SK-N-SH treated with all-trans-retinoic acid at 6 μM for 48 hours (cell line): ENCODE data around the gene AKAP8.

Experiments used
- ATAC-seq: fragments of 200-7000 bp; cut with Tn5 transposase; 3 replicates; pipeline ENCODE4 v1.9.1; 2020; ENCODE audit warnings: mild to moderate bottlenecking, moderate library complexity
- ARNTL ChIP-seq: fragments of 450-650 bp; formaldehyde crosslinking; IDR thresholded peaks from 2 replicates; pipeline ENCODE4 v1.5.0; 2020; ENCODE audit warnings: low read depth, mild to moderate bottlenecking, moderate library complexity, borderline replicate concordance
- BACH2 ChIP-seq: fragments of 250-450 bp; sonication (Bioruptor Pico); IDR thresholded peaks from 2 replicates; pipeline ENCODE4 v1.9.0; 2021; ENCODE audit warnings: mild to moderate bottlenecking, borderline replicate concordance
- CSDC2 ChIP-seq: fragments of 250-450 bp; sonication (Bioruptor Pico); IDR thresholded peaks from 2 replicates; pipeline ENCODE4 v1.5.0; 2020; ENCODE audit warnings: mild to moderate bottlenecking, moderate library complexity
- ESRRG ChIP-seq: fragments of 250-450 bp; sonication (Bioruptor Pico); IDR thresholded peaks from 2 replicates; pipeline ENCODE4 v1.6.1; 2021; ENCODE audit warnings: mild to moderate bottlenecking
- GLIS3 ChIP-seq: fragments of 250-450 bp; sonication (Bioruptor Pico); IDR thresholded peaks from 2 replicates; pipeline ENCODE4 v1.5.0; 2020; ENCODE audit warnings: mild to moderate bottlenecking, moderate library complexity
- ISL1 ChIP-seq: fragments of 250-450 bp; sonication (Bioruptor Pico); IDR thresholded peaks from 2 replicates; pipeline ENCODE4 v2.1.2; 2022; ENCODE audit warnings: mild to moderate bottlenecking, moderate library complexity
- OSR1 ChIP-seq: fragments of 250-450 bp; sonication (Bioruptor Pico); IDR thresholded peaks from 2 replicates; pipeline ENCODE4 v1.8.0; 2022; ENCODE audit warnings: moderate library complexity, mild to moderate bottlenecking, inconsistent platforms
- PPARA ChIP-seq: fragments of 250-450 bp; sonication (Bioruptor Pico); IDR thresholded peaks from 2 replicates; pipeline ENCODE4 v1.5.0; 2020; ENCODE audit warnings: mild to moderate bottlenecking, borderline replicate concordance
- RARB ChIP-seq: fragments of 250-450 bp; sonication (Bioruptor Pico); IDR thresholded peaks from 2 replicates; pipeline ENCODE4 v1.8.0; 2021; ENCODE audit warnings: mild to moderate bottlenecking, moderate library complexity
- SNAI2 ChIP-seq: fragments of 250-450 bp; sonication (Bioruptor Pico); IDR thresholded peaks from 2 replicates; pipeline ENCODE4 v1.5.0; 2020; ENCODE audit warnings: mild to moderate bottlenecking, moderate library complexity
- TCF4 ChIP-seq: fragments of 250-450 bp; sonication (Bioruptor Pico); IDR thresholded peaks from 2 replicates; pipeline ENCODE4 v1.8.0; 2021; ENCODE audit warnings: mild to moderate bottlenecking, moderate library complexity, borderline replicate concordance
- TOX ChIP-seq: fragments of 250-450 bp; sonication (Bioruptor Pico); IDR thresholded peaks from 2 replicates; pipeline ENCODE4 v1.8.0; 2021; ENCODE audit warnings: mild to moderate bottlenecking, moderate library complexity, borderline replicate concordance
- ZFP3 ChIP-seq: fragments of 250-450 bp; sonication (Bioruptor Pico); IDR thresholded peaks from 2 replicates; pipeline ENCODE4 v1.5.0; 2020; ENCODE audit warnings: mild to moderate bottlenecking, moderate library complexity
- ZFP30 ChIP-seq: fragments of 450-650 bp; formaldehyde crosslinking; IDR thresholded peaks from 2 replicates; pipeline ENCODE4 v1.5.0; 2022; ENCODE audit warnings: mild to moderate bottlenecking, moderate library complexity
- ZNF565 ChIP-seq: fragments of 450-650 bp; formaldehyde crosslinking; conservative IDR thresholded peaks from 2 replicates; pipeline ENCODE4 v1.5.0; 2020; ENCODE audit warnings: low read depth, mild to moderate bottlenecking, moderate library complexity
- ZNF70 ChIP-seq: fragments of 450-650 bp; formaldehyde crosslinking; IDR thresholded peaks from 2 replicates; pipeline ENCODE4 v1.5.0; 2020; ENCODE audit warnings: mild to moderate bottlenecking, moderate library complexity
- ZNF8 ChIP-seq: fragments of 450-650 bp; formaldehyde crosslinking; IDR thresholded peaks from 2 replicates; pipeline ENCODE4 v1.5.0; 2020; ENCODE audit warnings: mild to moderate bottlenecking, moderate library complexity
- TF ChIP-seq, protein P1 (sequence below): fragments of 250-450 bp; sonication (Bioruptor Pico); IDR thresholded peaks from 2 replicates; pipeline ENCODE4 v1.5.1; 2020; ENCODE audit warnings: low read depth, mild to moderate bottlenecking, moderate library complexity
- TF ChIP-seq, protein P2 (sequence below): fragments of 250-450 bp; sonication (Bioruptor Pico); IDR thresholded peaks from 2 replicates; pipeline ENCODE4 v1.8.0; 2020; ENCODE audit warnings: mild to moderate bottlenecking, moderate library complexity, borderline replicate concordance
- TF ChIP-seq, protein P3 (sequence below): fragments of 250-450 bp; sonication (Bioruptor Pico); IDR thresholded peaks from 2 replicates; pipeline ENCODE4 v1.8.0; 2021; ENCODE audit warnings: low read depth, mild to moderate bottlenecking, moderate library complexity, borderline replicate concordance
- TF ChIP-seq, protein P4 (sequence below): fragments of 250-450 bp; sonication (Bioruptor Pico); IDR thresholded peaks from 2 replicates; pipeline ENCODE4 v1.5.0; 2020; ENCODE audit warnings: mild to moderate bottlenecking, moderate library complexity

Gene AKAP8

DNA sequence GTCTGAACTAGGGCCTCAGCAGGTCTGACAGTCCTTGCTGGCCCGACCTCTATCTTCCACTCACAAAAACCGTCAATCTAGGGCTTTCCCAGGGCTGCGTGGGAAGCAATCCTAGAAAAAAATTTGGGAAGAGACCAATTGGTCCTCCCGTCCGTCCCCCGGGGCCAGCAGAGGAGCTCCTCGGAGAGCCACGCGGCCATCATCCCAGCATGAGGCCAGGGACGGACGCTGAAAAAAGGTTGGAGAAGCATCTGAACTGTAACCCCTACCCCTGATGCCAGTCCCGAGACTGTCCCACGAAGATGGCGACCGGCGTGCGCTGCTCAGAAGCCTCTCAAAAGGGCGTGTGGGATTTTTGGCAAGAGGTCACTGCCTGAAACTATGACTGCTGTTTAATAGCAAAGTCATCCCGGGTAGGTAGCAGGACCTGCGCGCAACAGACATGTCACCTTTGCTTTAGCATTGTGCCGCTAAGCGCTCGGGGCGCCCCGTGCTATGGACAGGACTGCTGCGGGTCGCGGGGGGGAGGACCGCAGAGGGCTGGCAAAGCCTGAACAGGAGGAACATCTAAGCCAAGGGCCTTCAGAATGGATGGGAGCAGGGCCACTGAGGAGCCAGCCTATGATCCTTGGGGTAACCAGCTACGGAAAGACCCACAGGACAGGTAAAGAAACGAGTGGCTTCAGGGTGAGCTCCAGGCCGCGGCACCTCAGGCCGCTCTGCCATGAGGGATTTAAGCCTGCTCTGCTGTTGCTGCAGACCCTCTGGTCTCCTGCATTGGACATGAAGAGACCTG, 10.6 kb downstream of the AKAP8 start:
- TF ChIP-seq TCF4 = no peak
- TF ChIP-seq OSR1 (CRISPR knock-in tag) = no peak
- no peak for TF ChIP-seq ZNF8 (CRISPR knock-in tag)
- TF ChIP-seq SNAI2 (CRISPR knock-in tag) = no peak
- no peak for TF ChIP-seq GLIS3
- no peak for TF ChIP-seq ZNF565 (CRISPR knock-in tag)
- no peak for TF ChIP-seq PPARA
- no peak for TF ChIP-seq ISL1 (CRISPR knock-in tag)
- no peak for TF ChIP-seq ARNTL (CRISPR knock-in tag)
- no peak for TF ChIP-seq ZFP3
- no peak for TF ChIP-seq TOX (CRISPR knock-in tag)
- TF ChIP-seq, protein P1, sequence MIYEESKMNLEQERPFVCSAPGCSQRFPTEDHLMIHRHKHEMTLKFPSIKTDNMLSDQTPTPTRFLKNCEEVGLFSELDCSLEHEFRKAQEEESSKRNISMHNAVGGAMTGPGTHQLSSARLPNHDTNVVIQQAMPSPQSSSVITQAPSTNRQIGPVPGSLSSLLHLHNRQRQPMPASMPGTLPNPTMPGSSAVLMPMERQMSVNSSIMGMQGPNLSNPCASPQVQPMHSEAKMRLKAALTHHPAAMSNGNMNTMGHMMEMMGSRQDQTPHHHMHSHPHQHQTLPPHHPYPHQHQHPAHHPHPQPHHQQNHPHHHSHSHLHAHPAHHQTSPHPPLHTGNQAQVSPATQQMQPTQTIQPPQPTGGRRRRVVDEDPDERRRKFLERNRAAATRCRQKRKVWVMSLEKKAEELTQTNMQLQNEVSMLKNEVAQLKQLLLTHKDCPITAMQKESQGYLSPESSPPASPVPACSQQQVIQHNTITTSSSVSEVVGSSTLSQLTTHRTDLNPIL (CRISPR knock-in tag) = no peak
- no peak for TF ChIP-seq CSDC2
- TF ChIP-seq, protein P2, sequence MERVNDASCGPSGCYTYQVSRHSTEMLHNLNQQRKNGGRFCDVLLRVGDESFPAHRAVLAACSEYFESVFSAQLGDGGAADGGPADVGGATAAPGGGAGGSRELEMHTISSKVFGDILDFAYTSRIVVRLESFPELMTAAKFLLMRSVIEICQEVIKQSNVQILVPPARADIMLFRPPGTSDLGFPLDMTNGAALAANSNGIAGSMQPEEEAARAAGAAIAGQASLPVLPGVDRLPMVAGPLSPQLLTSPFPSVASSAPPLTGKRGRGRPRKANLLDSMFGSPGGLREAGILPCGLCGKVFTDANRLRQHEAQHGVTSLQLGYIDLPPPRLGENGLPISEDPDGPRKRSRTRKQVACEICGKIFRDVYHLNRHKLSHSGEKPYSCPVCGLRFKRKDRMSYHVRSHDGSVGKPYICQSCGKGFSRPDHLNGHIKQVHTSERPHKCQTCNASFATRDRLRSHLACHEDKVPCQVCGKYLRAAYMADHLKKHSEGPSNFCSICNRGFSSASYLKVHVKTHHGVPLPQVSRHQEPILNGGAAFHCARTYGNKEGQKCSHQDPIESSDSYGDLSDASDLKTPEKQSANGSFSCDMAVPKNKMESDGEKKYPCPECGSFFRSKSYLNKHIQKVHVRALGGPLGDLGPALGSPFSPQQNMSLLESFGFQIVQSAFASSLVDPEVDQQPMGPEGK = no peak
- no peak for TF ChIP-seq ESRRG (CRISPR knock-in tag)
- no peak for TF ChIP-seq RARB (CRISPR knock-in tag)
- ATAC-seq = no peak

DNA sequence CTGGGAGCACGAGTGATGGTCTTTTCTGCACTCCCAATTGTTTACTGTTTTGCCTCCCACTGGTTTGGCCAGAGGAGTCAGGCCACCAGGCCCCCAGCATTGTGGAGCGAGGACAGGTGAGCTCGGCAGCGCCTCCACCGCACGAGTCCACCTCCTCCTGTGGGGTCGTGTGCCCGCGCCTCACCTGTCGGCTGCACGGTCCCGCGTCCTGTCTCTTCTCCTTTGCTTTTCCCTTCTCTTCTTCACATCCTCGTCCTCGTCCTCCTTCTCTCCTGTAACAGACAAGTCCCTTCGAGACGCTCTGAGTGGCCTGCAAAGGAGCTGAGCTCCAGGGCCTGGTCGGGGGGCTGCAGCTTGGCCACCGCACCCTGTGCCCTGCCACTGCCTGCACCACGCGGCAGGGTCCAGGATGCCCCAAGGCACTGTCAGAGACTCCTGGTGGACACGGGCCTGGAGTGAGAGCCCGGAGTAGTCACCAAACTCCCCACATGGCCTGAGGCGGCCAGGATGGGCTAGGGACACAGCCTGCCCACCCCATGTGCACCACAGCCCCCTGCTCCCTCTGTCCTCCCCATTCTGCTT, 11.4 kb downstream of the AKAP8 start:
- no peak; the same call in 2 of the 3 replicates for ATAC-seq

DNA sequence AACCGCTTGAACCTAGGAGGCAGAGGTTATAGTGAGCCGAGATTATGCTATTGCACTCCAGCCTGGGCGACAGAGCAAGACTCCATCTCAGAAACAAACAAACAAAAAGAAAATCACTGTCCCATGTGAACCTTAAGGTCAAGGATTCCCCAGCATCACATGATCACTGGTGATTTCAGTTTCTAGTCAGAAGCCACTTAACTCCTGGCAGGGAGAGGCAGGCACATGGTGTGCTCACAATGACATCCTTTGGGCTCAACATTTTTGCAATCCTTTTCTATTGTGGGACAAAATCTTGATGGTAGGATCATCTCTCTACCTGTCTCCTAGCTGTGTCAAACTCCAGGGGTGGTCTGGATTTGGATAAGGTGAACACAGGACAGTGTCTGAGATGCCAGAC, 12.1 kb downstream of the AKAP8 start:
- no peak for TF ChIP-seq PPARA
- no peak for ATAC-seq

More for the DNA sequence above, 11.4 kb downstream of the AKAP8 start:
- TF ChIP-seq ZNF8 (CRISPR knock-in tag) (no peak), BACH2 (no peak), ESRRG (CRISPR knock-in tag) (no peak), PPARA (no peak), ZFP30 (CRISPR knock-in tag) (no peak), ZFP3 (no peak), TOX (CRISPR knock-in tag) (no peak)
- TF ChIP-seq, protein P1 (CRISPR knock-in tag) = no peak
- TF ChIP-seq, protein P3, sequence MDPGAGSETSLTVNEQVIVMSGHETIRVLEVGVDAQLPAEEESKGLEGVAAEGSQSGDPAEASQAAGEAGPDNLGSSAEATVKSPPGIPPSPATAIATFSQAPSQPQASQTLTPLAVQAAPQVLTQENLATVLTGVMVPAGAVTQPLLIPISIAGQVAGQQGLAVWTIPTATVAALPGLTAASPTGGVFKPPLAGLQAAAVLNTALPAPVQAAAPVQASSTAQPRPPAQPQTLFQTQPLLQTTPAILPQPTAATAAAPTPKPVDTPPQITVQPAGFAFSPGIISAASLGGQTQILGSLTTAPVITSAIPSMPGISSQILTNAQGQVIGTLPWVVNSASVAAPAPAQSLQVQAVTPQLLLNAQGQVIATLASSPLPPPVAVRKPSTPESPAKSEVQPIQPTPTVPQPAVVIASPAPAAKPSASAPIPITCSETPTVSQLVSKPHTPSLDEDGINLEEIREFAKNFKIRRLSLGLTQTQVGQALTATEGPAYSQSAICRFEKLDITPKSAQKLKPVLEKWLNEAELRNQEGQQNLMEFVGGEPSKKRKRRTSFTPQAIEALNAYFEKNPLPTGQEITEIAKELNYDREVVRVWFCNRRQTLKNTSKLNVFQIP (CRISPR knock-in tag) = no peak
- TF ChIP-seq, all 23 proteins: peak for 0

DNA sequence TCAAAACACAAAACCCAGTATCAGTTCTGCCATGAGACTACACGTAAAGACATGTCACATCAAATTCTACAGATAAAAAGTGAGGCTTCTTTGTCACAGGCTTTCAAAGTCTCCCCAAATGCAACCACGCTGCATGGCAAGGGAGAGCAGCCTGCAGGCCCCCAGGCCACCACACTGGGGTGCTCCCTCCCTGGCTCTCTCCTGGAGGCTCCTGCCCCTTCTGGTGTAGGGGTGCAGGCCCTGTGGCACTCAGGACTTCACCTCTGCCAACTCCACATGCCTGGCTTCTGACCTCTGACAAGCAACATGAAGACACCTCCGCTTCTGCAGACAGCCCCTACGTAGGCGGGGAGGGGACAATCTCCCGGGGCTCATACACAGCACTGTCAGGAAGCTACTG, 14.3 kb downstream of the AKAP8 start:
- no peak for ATAC-seq
- no peak for TF ChIP-seq RARB (CRISPR knock-in tag)
- TF ChIP-seq OSR1 (CRISPR knock-in tag) = no peak
- no peak for TF ChIP-seq TCF4
- TF ChIP-seq TOX (CRISPR knock-in tag) = no peak
- TF ChIP-seq PPARA = no peak
- TF ChIP-seq, protein P3 (CRISPR knock-in tag) = no peak
- no peak for TF ChIP-seq ZNF70 (CRISPR knock-in tag)
- no peak for TF ChIP-seq GLIS3
- TF ChIP-seq, protein P2 = no peak
- no peak for TF ChIP-seq CSDC2
- TF ChIP-seq, protein P4, sequence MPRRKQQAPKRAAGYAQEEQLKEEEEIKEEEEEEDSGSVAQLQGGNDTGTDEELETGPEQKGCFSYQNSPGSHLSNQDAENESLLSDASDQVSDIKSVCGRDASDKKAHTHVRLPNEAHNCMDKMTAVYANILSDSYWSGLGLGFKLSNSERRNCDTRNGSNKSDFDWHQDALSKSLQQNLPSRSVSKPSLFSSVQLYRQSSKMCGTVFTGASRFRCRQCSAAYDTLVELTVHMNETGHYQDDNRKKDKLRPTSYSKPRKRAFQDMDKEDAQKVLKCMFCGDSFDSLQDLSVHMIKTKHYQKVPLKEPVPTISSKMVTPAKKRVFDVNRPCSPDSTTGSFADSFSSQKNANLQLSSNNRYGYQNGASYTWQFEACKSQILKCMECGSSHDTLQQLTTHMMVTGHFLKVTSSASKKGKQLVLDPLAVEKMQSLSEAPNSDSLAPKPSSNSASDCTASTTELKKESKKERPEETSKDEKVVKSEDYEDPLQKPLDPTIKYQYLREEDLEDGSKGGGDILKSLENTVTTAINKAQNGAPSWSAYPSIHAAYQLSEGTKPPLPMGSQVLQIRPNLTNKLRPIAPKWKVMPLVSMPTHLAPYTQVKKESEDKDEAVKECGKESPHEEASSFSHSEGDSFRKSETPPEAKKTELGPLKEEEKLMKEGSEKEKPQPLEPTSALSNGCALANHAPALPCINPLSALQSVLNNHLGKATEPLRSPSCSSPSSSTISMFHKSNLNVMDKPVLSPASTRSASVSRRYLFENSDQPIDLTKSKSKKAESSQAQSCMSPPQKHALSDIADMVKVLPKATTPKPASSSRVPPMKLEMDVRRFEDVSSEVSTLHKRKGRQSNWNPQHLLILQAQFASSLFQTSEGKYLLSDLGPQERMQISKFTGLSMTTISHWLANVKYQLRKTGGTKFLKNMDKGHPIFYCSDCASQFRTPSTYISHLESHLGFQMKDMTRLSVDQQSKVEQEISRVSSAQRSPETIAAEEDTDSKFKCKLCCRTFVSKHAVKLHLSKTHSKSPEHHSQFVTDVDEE (CRISPR knock-in tag) = no peak
- TF ChIP-seq ISL1 (CRISPR knock-in tag) = no peak
